HG03575 (cell line): ENCODE data around the gene SLC9A9.
"Not testable (repeated sequence)": the region's sequence is repeated elsewhere in the genome, so short reads cannot be mapped to it uniquely, and the experiment has no call there.

Source experiments
- ATAC-seq: cut with Tn5 transposase; IDR thresholded peaks from one replicate; pipeline ENCODE4 v1.9.1; 2021; ENCODE audit not compliant: unreplicated experiment, insufficient number of reproducible peaks, low FRiP score; ENCODE audit errors: extremely low read depth

SLC9A9 gene

DNA sequence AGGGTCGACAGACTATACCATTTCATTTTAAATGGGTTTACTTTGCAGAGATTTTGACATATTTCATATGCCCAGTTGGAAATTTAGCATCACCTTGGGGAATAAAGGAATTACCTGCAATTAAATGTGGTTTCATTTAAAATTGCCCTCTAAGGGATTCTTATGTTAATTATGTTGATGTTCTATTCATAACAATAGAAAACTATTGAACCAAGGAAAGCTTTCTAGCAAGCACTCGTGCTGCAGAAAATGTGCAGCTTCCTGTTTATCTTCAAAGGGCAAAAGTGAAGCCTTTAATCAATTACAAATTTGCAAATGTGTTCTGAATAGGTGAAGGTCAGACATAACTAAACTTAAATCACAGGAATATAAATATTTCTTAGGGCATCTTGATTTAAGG is 376.6 kb downstream of the SLC9A9 start:
- ATAC-seq = no peak

GRCh38 chr3:143469159-143469558 is 379.1 kb downstream of the SLC9A9 start:
- no peak for ATAC-seq

DNA sequence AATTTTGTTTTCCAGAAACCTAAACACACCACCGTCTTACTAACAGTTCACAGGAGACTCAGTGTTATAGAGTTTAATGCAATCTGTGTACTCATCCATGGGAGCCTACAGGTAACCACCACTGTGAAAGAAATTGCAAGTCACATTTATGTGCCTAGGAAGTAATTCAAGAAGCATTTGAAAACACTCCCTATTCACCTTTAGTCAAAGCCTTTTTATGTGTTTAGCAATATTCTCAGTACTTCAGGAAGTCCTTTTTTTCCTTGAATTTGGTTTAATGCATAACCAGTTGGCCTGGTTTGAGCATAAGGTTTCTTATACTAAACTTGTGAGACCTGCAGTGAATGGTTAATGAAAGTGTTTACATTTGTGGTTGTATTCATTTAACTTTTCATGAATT is 382.6 kb downstream of the SLC9A9 start:
- ATAC-seq = no peak

DNA sequence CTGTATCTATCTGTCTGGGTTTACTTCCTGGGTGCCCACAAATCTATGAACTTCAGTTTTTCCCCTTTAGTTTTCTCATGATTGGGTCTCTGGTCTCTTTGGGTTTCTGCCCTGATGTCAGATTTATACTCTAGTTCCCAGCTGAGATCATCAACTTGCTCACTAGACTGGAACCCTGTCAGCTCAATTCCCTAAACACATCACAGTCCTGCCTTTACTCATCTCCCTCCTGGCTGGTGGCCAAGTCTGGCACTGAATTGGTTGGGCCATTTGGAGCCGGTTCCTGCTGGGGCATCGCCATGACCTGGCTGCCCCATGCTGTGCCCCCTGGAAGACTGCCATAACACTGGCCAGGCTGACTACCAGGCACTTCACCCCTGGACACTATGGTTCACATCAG is 383.4 kb downstream of the SLC9A9 start:
- no peak for ATAC-seq

- ATAC-seq = no peak
These were observed 392.8 kb downstream of the SLC9A9 start for GRCh38 chr3:143455480-143455879.

DNA sequence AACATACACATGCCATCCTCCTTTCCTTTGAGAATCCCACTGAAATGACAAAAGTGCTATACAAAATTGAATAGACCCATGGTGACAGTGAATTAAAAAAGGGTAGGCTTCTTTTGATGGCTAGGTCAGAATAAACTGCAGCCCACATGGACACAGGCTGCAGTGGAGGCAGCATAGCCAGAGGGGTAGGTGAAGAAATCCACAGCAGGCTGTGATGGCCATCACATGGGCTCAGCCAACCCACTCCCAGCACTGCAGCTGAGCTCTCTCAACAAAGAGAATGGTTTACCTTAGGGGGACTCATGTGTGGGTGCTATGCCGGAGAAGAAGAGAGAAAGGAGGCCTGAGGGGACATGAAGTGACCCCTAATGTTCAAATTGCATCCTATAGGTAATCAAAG is 397.6 kb downstream of the SLC9A9 start:
- no peak for ATAC-seq

DNA sequence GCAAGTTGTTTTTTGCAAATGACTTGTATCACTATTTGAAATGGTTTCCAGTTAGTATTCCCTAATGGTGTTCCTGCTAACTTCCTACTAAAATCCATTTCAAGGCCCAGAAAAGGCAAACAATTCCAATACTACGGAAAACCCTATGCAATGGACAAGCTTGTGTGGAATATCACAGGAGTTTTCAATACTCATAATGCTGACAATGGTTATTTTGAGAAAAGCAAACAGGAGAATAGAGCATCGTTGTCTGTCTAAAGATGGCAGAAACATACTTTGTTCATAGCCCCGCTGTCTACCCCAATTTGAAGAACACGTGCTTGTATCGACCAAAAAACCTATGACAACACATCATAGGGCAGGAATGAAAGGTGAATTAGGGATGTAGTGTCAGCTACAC is 400.8 kb downstream of the SLC9A9 start:
- no peak for ATAC-seq

DNA sequence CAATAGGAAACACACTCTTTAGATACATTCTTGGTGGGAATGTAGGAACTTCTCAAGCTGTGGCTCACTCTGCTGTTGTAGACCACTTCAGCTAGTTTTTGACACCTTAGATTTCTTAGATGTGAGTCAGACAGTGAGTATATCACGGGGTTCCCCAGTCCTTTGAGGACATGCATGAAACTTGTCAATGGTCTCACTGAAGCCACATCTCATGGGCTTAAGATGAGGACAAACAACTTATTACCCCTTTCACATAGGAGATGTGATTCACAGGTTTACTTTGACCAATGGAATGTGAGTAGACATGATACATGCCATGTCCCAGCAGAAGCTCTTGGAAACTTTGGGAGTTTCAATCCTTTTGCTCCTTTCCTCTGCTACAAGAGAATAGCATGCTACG is 403.1 kb downstream of the SLC9A9 start:
- no peak for ATAC-seq

DNA sequence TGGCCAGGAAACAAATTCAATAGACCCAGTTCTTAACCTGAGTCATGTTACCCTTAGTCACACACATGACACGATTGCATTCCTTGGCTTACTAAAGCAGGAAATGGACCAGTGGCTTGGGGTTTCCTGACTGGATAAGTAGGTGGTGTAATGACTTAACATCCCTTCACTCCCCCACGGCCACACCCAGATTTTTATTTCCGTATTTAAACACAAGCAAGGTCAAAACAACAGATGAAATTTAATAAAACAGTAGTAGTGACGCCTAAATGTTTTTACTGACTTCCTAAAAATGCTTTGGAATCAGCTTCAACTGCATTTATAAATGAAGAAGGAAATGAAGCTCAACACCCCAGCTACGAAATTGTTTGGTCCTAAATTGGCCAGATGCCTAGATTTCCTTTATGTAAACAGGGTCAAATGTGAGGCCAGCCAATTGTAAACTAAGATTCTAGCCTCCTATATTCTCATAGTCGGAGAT is 404.4 kb downstream of the SLC9A9 start:
- ATAC-seq = no peak

DNA sequence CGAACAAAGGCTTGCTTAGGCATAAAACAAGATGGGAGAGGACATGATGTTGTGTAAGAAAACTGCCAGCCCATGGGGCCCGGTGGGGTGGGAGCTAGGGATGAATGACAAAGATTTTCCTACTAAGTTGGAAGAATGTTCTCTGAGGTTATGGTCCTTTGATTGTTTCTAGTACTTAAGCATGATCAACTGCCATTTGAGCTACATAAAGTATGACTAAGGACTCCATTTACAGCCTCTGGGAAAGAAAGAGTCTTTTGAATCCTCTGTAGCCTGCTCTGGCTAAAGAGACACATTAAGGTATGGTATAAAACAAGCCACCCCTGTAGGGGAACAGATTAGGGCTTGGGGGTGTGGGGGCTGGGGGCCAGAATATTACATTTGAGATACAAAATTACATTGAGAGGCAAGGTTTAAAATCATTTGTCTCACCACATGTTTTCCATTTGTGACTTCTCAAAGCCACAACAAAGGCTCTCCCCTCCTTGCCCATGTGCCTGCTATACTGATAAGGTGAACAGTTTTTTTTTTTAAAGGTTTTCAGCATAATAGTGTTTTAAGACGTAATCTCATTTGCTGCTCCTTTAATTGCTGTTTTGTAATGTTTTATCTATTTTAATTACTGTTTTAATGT is 405.3 kb downstream of the SLC9A9 start:
- no peak for ATAC-seq

DNA sequence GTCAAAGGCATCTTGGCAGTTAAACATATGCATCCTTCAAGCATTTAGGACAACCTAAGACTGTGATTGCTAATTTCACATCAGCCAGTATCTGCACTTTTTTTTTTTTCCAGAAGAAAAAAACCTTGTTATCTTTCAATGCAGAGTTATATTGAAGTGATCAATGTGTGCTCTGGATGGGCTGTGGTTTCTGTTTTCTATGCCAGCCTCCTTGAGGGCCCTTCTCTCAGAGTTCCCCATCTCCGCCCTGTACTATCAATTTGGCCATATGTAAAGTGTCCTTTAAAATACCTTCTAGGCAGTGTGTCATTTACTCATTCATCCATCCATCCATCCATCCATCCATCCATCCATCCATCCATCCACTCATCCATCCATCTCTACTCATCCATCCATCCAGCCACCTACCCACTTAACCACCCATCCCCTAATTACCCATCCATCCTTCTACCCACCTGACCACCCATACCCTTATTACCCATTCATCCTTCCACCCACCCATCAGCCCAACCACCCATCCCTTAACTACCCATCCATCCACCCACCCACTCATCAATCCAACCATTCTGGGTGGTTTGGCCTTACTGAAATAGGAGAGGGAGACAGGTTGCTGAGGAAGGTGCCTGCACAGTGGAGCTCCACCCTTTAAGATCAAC is 406.6 kb downstream of the SLC9A9 start:
- no peak for ATAC-seq

DNA sequence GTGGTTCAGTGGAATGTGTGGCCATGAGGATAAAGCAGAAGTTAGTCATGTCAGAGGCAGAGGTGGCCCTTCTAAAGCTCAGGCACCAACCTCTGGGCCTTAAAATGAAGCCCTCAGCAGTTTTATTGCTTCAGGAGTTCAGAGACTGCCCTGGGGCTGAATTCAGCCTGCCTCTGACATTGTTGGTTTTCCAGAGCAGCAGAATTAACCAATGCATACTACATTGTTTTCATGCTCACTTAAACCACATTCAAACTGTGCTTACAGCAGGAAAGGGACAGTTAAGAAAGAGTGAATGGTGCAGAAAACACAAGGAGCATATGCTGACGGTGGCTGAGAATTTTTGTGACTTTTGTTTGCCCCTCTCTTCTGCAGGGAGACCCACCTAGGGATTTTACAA is 408.5 kb downstream of the SLC9A9 start:
- ATAC-seq = no peak

DNA sequence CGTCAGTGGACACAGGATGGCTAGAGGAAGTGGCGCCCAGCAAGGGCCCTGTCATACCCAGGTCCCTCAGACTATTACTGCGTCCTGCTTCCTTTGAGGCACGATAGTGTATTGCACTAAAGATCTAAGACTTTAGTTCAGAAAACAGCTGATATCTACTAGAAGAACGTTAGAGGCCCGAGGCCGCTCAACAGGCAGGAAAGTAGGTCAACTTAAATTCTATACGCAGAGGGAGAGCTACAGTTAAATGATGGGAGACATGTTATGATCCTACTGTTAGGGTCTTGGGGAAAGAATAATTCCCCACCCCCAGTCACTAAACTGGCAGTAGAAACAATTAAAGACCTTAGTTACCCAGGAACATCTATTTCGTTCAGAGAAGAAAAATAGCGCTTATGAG is 410.9 kb downstream of the SLC9A9 start:
- no peak for ATAC-seq

- no peak for ATAC-seq
These were observed 411.9 kb downstream of the SLC9A9 start for GRCh38 chr3:143436231-143436930.

DNA sequence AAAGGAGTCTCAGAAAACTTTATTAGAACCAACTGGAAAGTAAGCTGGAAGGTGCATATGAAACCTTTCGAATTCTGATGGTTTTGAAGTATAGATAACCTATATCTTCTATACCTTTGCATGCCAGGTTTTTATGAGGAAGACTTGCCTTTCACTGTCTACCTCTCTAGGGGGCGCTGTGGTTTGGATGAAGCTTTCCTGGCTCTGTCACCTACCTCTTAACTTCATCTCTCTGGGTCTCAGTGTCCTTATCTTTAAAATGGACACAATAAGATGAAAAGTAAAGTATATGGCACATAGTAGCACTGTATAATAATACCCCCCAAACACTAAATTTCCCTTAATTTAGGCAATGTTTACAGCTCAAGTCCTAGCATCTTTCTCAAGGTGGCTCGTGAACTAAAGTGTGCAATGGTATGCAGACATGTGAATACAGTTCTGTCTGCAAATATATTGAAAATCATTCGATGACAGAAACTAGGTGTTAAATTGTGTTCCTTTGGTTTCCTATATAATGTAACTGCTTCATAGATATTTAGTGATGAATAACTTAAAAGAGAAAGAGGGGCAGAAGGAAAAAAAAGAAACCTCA is 414.4 kb downstream of the SLC9A9 start:
- no peak for ATAC-seq

DNA sequence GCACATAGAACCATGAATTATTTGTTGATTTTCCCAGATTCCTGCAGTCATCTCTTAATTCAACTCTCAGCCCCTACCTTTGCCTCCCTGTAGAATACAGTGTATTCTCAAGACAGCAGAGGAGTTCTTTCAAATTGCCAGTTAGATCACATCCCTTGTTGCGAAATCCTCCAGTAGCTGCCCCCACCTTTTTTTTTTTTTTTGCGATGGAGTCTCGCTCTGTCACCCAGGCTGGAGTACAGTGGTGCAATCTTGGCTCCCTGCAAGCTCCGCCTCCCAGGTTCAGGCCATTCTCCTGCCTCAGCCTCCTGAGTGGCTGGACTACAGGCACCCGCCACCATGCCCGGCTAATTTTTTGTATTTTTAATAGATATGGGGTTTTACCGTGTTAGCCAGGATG is 417.0 kb downstream of the SLC9A9 start:
- not testable (repeated sequence) for ATAC-seq

DNA sequence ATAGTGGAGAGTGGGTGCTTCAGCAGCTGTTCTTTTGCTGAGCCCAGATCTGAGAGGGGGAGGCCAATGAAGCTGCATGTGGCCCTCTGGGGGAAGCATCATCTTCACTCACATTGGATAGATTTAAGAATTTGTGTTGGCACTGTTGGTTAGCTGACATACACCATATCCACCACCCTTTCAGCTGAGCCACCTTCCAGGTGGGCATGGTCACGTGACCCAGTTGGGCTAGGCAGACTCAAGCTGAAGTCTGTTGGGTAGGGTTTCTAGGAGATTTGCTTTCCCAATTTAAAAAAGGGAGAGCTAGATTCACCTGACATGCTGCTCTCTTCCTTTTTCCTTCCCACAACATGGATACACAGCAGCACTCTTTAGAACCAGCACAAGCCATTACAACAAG is 417.7 kb downstream of the SLC9A9 start:
- ATAC-seq = no peak

- ATAC-seq = no peak
These were observed 418.4 kb downstream of the SLC9A9 start for GRCh38 chr3:143429628-143430514.

- no peak for ATAC-seq
These were observed 420.0 kb downstream of the SLC9A9 start for GRCh38 chr3:143428294-143428693.
